PFSK-1 (cell line): Measurements from ENCODE around the gene SNRPA1.

ENCODE experiments used
- FOXP2 ChIP-seq: optimal IDR thresholded peaks from 2 replicates; pipeline ENCODE3; 2011; ENCODE audit warnings: borderline replicate concordance, control low read depth, inconsistent platforms; ENCODE audit not compliant: insufficient read depth; ENCODE audit errors: extremely low read length, extremely low read depth
- POLR2AphosphoS5 ChIP-seq: IDR thresholded peaks from 2 replicates; pipeline ENCODE4 v1.6.1; 2012; ENCODE audit warnings: low read depth, mild to moderate bottlenecking, control low read depth, low read length, moderate library complexity
- REST ChIP-seq, 2 experiments: IDR thresholded peaks; 2 replicates each; pipeline versions ENCODE4 v1.6.1 to v1.8.0; 2011 to 2012; ENCODE audit warnings: low read depth in 2 of 2, low read length in 2 of 2, control low read depth in 1 of 2, inconsistent platforms in 1 of 2, mild to moderate bottlenecking in 1 of 2, moderate library complexity in 1 of 2; ENCODE audit not compliant: insufficient read depth in 1 of 2
- SIN3A ChIP-seq: IDR thresholded peaks from 2 replicates; pipeline ENCODE4 v1.6.1; 2012; ENCODE audit warnings: mild to moderate bottlenecking, low read length, moderate library complexity, borderline replicate concordance; ENCODE audit not compliant: insufficient read depth
- TAF1 ChIP-seq: IDR thresholded peaks from 2 replicates; pipeline ENCODE4 v1.6.1; 2012; ENCODE audit warnings: low read length, control low read depth, borderline replicate concordance; ENCODE audit not compliant: insufficient read depth

- TF ChIP-seq SIN3A, result no peak
- no peak for TF ChIP-seq POLR2AphosphoS5
- TF ChIP-seq REST (IDR thresholded peaks at IDR 0.05; ENCODE audit: insufficient read depth in 1 of 2, low read depth in 2 of 2, low read length in 2 of 2), result no peak
- TF ChIP-seq TAF1, result no peak
- TF ChIP-seq FOXP2, result no peak
Observed at GRCh38 chr15:101307048-101307896, 12.2 kb upstream of the SNRPA1 start.
